GM23338 (cell line): ENCODE measurements around the gene CNTN3. TPM values are rescaled to one million over a fixed set of nuclear protein-coding genes. Genes with fewer than 3 reads are reported as not detected.

Experiments
- ATAC-seq: fragments of 200-7000 bp; cut with Tn5 transposase; 3 replicates; pipeline ENCODE4 v1.9.1; 2020
- DNase-seq: peaks from one replicate; pipeline ENCODE4 v3.0.0-alpha.2; 2015; ENCODE audit warnings: low spot score
- H2AFZ ChIP-seq: fragments of 200-600 bp; sonication (generic); 2 replicates; pipeline ENCODE4 v1.8.0; 2016; ENCODE audit warnings: antibody characterized with exemption, mild to moderate bottlenecking, moderate library complexity
- H3F3A ChIP-seq: fragments of 200-600 bp; sonication (generic); replicated peaks from 2 replicates; pipeline ENCODE4 v1.8.0; 2017; ENCODE audit warnings: antibody characterized with exemption, mixed run types, low read depth
- H3K27ac ChIP-seq: fragments of 200-600 bp; sonication (generic); 2 replicates; pipeline ENCODE4 v1.6.1; 2016; ENCODE audit warnings: low read depth
- H3K27me3 ChIP-seq: fragments of 200-600 bp; sonication (generic); 2 replicates; pipeline ENCODE4 v1.8.0; 2016; ENCODE audit warnings: mild to moderate bottlenecking, mixed run types, moderate library complexity; ENCODE audit not compliant: insufficient read depth
- H3K36me3 ChIP-seq: fragments of 200-600 bp; sonication (generic); 2 replicates; pipeline ENCODE4 v1.8.0; 2016; ENCODE audit warnings: mild to moderate bottlenecking; ENCODE audit not compliant: insufficient read depth
- H3K4me1 ChIP-seq: fragments of 200-600 bp; sonication (generic); 2 replicates; pipeline ENCODE4 v1.8.0; 2016; ENCODE audit warnings: mild to moderate bottlenecking, moderate library complexity; ENCODE audit not compliant: insufficient read depth
- H3K4me2 ChIP-seq: fragments of 200-600 bp; sonication (generic); 2 replicates; pipeline ENCODE4 v1.7.1; 2017; ENCODE audit warnings: mixed run types
- H3K4me3 ChIP-seq: fragments of 200-600 bp; sonication (generic); 2 replicates; pipeline ENCODE4 v1.6.1; 2016; ENCODE audit warnings: mixed run types
- H3K79me2 ChIP-seq: fragments of 200-600 bp; sonication (generic); replicated peaks from 2 replicates; pipeline ENCODE4 v1.8.0; 2017; ENCODE audit warnings: mild to moderate bottlenecking; ENCODE audit not compliant: insufficient read depth
- H3K9me2 ChIP-seq: fragments of 200-600 bp; sonication (generic); 2 replicates; pipeline ENCODE4 v1.8.0; 2017; ENCODE audit not compliant: insufficient read depth
- H4K20me1 ChIP-seq: fragments of 200-600 bp; sonication (generic); replicated peaks from 2 replicates; pipeline ENCODE4 v1.8.0; 2017; ENCODE audit warnings: mild to moderate bottlenecking; ENCODE audit not compliant: insufficient read depth
- H3K27ac Mint-ChIP-seq: 2 replicates; pipeline ENCODE4 v1.8.0; 2020; ENCODE audit warnings: inconsistent platforms, mild to moderate bottlenecking, moderate library complexity, mixed read lengths
- H3K27me3 Mint-ChIP-seq: 3 replicates; pipeline ENCODE4 v1.8.0; 2022; ENCODE audit warnings: low read depth, mild to moderate bottlenecking, moderate library complexity, mixed read lengths, inconsistent platforms; ENCODE audit not compliant: insufficient read depth, poor library complexity
- H3K36me3 Mint-ChIP-seq: 3 replicates; pipeline ENCODE4 v1.8.0; 2021; ENCODE audit warnings: low read depth, mild to moderate bottlenecking, inconsistent platforms, moderate library complexity, mixed read lengths
- H3K4me1 Mint-ChIP-seq: 3 replicates; pipeline ENCODE4 v1.8.0; 2020; ENCODE audit warnings: mild to moderate bottlenecking, inconsistent platforms, mixed read lengths
- H3K4me3 Mint-ChIP-seq: 3 replicates; pipeline ENCODE4 v1.8.0; 2021; ENCODE audit warnings: moderate library complexity, mild to moderate bottlenecking, inconsistent platforms, mixed read lengths
- H3K9me3 Mint-ChIP-seq: 3 replicates; pipeline ENCODE4 v1.8.0; 2020; ENCODE audit warnings: moderate library complexity, mild to moderate bottlenecking, inconsistent platforms, mixed read lengths
- CREB1 ChIP-seq: fragments of 250-450 bp; sonication (Bioruptor Pico); IDR thresholded peaks from 2 replicates; pipeline ENCODE4 v1.5.0; 2020; ENCODE audit warnings: low read depth, mild to moderate bottlenecking, moderate library complexity
- EZH2 ChIP-seq: fragments of 200-600 bp; sonication (generic); IDR thresholded peaks from one replicate; pipeline ENCODE4 v1.8.0; 2017; ENCODE audit warnings: antibody characterized with exemption, mild to moderate bottlenecking, low read depth; ENCODE audit not compliant: unreplicated experiment
- EZH2phosphoT487 ChIP-seq: fragments of 200-600 bp; sonication (generic); IDR thresholded peaks from one replicate; pipeline ENCODE4 v1.8.1; 2018; ENCODE audit warnings: antibody characterized with exemption; ENCODE audit not compliant: unreplicated experiment
- JUNB ChIP-seq: IDR thresholded peaks from one replicate; pipeline ENCODE4 v1.6.1; 2016; ENCODE audit warnings: antibody characterized with exemption; ENCODE audit not compliant: unreplicated experiment
- NANOG ChIP-seq: IDR thresholded peaks from 2 replicates; pipeline ENCODE4 v1.6.1; 2016; ENCODE audit warnings: antibody characterized with exemption, borderline replicate concordance
- POLR2AphosphoS5 ChIP-seq: IDR thresholded peaks from 2 replicates; pipeline ENCODE4 v1.6.1; 2016; ENCODE audit warnings: antibody characterized with exemption, low read depth
- STAT1 ChIP-seq: IDR thresholded peaks from one replicate; pipeline ENCODE4 v1.6.1; 2016; ENCODE audit warnings: antibody characterized with exemption; ENCODE audit not compliant: unreplicated experiment
- ZNF114 ChIP-seq: fragments of 250-450 bp; sonication (Bioruptor Pico); IDR thresholded peaks from 2 replicates; pipeline ENCODE4 v1.5.0; 2020; ENCODE audit warnings: mild to moderate bottlenecking, moderate library complexity
- ZNF331 ChIP-seq: fragments of 250-450 bp; sonication (Bioruptor Pico); IDR thresholded peaks from 2 replicates; pipeline ENCODE4 v1.5.0; 2020; ENCODE audit warnings: low read depth, mild to moderate bottlenecking, moderate library complexity
- polyA plus RNA-seq: library from polyadenylated mRNA; unstranded; fragments of >200 nt; fragmentation: Nextera tagmentation; extraction: Ambion mirVana; gene quantifications from 2 replicates; pipeline ENCODE4 v1.2.1, GENCODE V29; 2016
- total RNA-seq: library from RNA; depleted of rRNA; stranded (reverse); fragments of >200 nt; shearing (Covaris generic); gene quantifications from 2 replicates; pipeline ENCODE4 v1.2.3, GENCODE V29; 2014
- TF ChIP-seq, protein P1 (sequence below): IDR thresholded peaks from one replicate; pipeline ENCODE4 v1.6.1; 2018; ENCODE audit warnings: antibody characterized with exemption; ENCODE audit not compliant: unreplicated experiment
- TF ChIP-seq, protein P2 (sequence below), 2 experiments: fragments of 200-600 bp in 1 of 2; sonication (generic) in 1 of 2; conservative IDR thresholded peaks; 2 replicates each; pipeline versions ENCODE4 v1.5.1 to v1.6.1; 2016 to 2017; ENCODE audit warnings: antibody characterized with exemption in 2 of 2, low read depth in 2 of 2, mild to moderate bottlenecking in 2 of 2, moderate library complexity in 1 of 2
- TF ChIP-seq, protein P3 (sequence below): fragments of 250-450 bp; sonication (Bioruptor Pico); IDR thresholded peaks from 2 replicates; pipeline ENCODE4 v1.5.0; 2020; ENCODE audit warnings: mild to moderate bottlenecking, moderate library complexity

The CNTN3 gene
- total and polyA plus RNA-seq, 2 experiments from 2014 or later = 0.05 to 0.24 TPM

DNA sequence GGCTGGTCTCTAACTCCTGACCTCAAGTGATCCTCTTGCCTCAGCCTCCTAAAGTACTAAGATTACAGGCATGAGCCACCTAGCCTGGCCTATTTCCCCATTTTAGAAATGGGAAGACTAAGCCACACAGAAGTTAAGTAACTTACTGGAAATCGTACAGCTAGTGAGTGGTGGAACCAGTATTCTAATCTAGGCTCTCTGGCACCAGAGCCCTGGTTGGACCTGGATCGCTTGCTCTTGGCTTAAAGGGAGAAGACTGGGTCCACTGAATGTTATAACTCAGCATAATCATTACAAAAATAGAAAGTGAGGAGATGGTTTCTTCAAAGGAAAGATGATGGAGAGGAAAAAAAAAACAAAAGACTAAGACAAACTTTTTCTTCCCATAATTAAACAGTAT is 37.4 kb upstream of the CNTN3 start:
- H3K79me2 ChIP-seq = no peaks in the 10 kb centered on the region
- no peaks in the 10 kb centered on the region for H3K9me2 ChIP-seq
- ATAC-seq (no peak), DNase-seq (no peak)
- Mint-ChIP-seq H3K27me3 (peaks cover 5% of the 10 kb centered on the region), H3K9me3 (no peaks in the 10 kb centered on the region), H3K4me1 (no peaks in the 10 kb centered on the region), H3K27ac (no peak overlapping the region), H3K36me3 (no peaks in the 10 kb centered on the region), H3K4me3 (no peak overlapping the region)
- H3K27ac ChIP-seq = no peak overlapping the region
- no peak overlapping the region for H2AFZ ChIP-seq
- no peaks in the 10 kb centered on the region for H3K27me3 ChIP-seq
- H3K4me3 ChIP-seq = no peak overlapping the region
- H3K36me3 ChIP-seq = no peaks in the 10 kb centered on the region
- H3F3A ChIP-seq = no peaks in the 10 kb centered on the region
- H3K4me2 ChIP-seq = no peak overlapping the region
- no peaks in the 10 kb centered on the region for H3K4me1 ChIP-seq
- TF ChIP-seq POLR2AphosphoS5 (no peak), EZH2phosphoT487 (no peak), JUNB (no peak), ZNF114 (CRISPR knock-in tag) (no peak), EZH2 (no peak), CREB1 (CRISPR knock-in tag) (no peak), NANOG (no peak), ZNF331 (CRISPR knock-in tag) (no peak), STAT1 (no peak)
- TF ChIP-seq, protein P1, sequence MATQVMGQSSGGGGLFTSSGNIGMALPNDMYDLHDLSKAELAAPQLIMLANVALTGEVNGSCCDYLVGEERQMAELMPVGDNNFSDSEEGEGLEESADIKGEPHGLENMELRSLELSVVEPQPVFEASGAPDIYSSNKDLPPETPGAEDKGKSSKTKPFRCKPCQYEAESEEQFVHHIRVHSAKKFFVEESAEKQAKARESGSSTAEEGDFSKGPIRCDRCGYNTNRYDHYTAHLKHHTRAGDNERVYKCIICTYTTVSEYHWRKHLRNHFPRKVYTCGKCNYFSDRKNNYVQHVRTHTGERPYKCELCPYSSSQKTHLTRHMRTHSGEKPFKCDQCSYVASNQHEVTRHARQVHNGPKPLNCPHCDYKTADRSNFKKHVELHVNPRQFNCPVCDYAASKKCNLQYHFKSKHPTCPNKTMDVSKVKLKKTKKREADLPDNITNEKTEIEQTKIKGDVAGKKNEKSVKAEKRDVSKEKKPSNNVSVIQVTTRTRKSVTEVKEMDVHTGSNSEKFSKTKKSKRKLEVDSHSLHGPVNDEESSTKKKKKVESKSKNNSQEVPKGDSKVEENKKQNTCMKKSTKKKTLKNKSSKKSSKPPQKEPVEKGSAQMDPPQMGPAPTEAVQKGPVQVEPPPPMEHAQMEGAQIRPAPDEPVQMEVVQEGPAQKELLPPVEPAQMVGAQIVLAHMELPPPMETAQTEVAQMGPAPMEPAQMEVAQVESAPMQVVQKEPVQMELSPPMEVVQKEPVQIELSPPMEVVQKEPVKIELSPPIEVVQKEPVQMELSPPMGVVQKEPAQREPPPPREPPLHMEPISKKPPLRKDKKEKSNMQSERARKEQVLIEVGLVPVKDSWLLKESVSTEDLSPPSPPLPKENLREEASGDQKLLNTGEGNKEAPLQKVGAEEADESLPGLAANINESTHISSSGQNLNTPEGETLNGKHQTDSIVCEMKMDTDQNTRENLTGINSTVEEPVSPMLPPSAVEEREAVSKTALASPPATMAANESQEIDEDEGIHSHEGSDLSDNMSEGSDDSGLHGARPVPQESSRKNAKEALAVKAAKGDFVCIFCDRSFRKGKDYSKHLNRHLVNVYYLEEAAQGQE = no peak
- TF ChIP-seq, protein P2, sequence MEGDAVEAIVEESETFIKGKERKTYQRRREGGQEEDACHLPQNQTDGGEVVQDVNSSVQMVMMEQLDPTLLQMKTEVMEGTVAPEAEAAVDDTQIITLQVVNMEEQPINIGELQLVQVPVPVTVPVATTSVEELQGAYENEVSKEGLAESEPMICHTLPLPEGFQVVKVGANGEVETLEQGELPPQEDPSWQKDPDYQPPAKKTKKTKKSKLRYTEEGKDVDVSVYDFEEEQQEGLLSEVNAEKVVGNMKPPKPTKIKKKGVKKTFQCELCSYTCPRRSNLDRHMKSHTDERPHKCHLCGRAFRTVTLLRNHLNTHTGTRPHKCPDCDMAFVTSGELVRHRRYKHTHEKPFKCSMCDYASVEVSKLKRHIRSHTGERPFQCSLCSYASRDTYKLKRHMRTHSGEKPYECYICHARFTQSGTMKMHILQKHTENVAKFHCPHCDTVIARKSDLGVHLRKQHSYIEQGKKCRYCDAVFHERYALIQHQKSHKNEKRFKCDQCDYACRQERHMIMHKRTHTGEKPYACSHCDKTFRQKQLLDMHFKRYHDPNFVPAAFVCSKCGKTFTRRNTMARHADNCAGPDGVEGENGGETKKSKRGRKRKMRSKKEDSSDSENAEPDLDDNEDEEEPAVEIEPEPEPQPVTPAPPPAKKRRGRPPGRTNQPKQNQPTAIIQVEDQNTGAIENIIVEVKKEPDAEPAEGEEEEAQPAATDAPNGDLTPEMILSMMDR (conservative IDR thresholded peaks at IDR 0.05; ENCODE audit: low read depth in 2 of 2) = no peak
- TF ChIP-seq, protein P3, sequence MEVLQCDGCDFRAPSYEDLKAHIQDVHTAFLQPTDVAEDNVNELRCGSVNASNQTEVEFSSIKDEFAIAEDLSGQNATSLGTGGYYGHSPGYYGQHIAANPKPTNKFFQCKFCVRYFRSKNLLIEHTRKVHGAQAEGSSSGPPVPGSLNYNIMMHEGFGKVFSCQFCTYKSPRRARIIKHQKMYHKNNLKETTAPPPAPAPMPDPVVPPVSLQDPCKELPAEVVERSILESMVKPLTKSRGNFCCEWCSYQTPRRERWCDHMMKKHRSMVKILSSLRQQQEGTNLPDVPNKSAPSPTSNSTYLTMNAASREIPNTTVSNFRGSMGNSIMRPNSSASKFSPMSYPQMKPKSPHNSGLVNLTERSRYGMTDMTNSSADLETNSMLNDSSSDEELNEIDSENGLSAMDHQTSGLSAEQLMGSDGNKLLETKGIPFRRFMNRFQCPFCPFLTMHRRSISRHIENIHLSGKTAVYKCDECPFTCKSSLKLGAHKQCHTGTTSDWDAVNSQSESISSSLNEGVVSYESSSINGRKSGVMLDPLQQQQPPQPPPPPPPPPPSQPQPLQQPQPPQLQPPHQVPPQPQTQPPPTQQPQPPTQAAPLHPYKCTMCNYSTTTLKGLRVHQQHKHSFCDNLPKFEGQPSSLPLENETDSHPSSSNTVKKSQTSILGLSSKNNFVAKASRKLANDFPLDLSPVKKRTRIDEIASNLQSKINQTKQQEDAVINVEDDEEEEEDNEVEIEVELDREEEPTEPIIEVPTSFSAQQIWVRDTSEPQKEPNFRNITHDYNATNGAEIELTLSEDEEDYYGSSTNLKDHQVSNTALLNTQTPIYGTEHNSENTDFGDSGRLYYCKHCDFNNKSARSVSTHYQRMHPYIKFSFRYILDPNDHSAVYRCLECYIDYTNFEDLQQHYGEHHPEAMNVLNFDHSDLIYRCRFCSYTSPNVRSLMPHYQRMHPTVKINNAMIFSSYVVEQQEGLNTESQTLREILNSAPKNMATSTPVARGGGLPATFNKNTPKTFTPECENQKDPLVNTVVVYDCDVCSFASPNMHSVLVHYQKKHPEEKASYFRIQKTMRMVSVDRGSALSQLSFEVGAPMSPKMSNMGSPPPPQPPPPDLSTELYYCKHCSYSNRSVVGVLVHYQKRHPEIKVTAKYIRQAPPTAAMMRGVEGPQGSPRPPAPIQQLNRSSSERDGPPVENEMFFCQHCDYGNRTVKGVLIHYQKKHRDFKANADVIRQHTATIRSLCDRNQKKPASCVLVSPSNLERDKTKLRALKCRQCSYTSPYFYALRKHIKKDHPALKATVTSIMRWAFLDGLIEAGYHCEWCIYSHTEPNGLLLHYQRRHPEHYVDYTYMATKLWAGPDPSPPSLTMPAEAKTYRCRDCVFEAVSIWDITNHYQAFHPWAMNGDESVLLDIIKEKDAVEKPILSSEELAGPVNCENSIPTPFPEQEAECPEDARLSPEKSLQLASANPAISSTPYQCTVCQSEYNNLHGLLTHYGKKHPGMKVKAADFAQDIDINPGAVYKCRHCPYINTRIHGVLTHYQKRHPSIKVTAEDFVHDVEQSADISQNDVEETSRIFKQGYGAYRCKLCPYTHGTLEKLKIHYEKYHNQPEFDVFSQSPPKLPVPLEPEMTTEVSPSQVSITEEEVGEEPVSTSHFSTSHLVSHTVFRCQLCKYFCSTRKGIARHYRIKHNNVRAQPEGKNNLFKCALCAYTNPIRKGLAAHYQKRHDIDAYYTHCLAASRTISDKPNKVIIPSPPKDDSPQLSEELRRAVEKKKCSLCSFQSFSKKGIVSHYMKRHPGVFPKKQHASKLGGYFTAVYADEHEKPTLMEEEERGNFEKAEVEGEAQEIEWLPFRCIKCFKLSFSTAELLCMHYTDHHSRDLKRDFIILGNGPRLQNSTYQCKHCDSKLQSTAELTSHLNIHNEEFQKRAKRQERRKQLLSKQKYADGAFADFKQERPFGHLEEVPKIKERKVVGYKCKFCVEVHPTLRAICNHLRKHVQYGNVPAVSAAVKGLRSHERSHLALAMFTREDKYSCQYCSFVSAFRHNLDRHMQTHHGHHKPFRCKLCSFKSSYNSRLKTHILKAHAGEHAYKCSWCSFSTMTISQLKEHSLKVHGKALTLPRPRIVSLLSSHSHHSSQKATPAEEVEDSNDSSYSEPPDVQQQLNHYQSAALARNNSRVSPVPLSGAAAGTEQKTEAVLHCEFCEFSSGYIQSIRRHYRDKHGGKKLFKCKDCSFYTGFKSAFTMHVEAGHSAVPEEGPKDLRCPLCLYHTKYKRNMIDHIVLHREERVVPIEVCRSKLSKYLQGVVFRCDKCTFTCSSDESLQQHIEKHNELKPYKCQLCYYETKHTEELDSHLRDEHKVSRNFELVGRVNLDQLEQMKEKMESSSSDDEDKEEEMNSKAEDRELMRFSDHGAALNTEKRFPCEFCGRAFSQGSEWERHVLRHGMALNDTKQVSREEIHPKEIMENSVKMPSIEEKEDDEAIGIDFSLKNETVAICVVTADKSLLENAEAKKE = no peak
- H4K20me1 ChIP-seq = no peaks in the 10 kb centered on the region
